ENCODE data around the gene NOS2. TPM values are rescaled to one million over a fixed set of nuclear protein-coding genes. Genes with fewer than 3 reads are reported as not detected.

Gene NOS2
- total RNA-seq, 1 experiment from 2014 or later, result 0.35 TPM

DNA sequence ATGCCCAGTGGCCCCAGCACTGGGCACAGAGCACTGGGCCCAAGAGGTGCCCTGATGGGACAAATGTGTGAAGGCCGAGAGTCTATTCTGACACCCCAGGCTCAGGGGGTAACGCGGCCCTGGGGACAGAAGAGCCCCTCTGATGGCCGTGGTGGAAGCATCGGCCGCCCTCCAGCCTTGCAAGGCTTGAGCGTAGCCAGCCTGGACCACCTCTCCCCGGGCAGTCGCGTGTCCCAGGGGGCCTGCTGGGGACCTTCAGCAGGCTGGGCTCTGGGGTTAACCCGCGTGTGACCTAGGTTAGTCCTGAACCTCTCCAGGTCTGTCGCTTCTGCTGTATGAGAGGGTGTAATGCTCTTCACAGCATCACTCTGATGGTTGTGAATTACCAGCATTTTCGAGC, 40.8 kb downstream of the NOS2 start:
- Histone ChIP-seq H2BK5ac (ENCODE audit: insufficient read length, low read length) (no peak overlapping the region), H3K23ac (ENCODE audit: insufficient read length, low read depth, low read length) (no peak overlapping the region), H3K4me1 (ENCODE audit: insufficient read depth, low read length) (no peaks in the 10 kb centered on the region), H2BK12ac (ENCODE audit: insufficient read length, low read depth, low read length) (no peak overlapping the region), H2BK15ac (ENCODE audit: low read depth, low read length) (no peak overlapping the region), H3K9me3 (ENCODE audit: control insufficient read depth, low read depth, low read length) (no peaks in the 10 kb centered on the region), H3K79me1 (ENCODE audit: insufficient read depth, low read depth, low read length, poor library complexity, severe bottlenecking) (no peaks in the 10 kb centered on the region), H3K27me3 (ENCODE audit: insufficient read depth, low read length) (no peaks in the 10 kb centered on the region), H4K20me1 (ENCODE audit: control insufficient read depth, insufficient read depth, insufficient read length) (no peaks in the 10 kb centered on the region), H3K4me2 (ENCODE audit: insufficient read depth, insufficient read length, low read length) (no peak overlapping the region), H3T11ph (ENCODE audit: low read length) (no peak overlapping the region), H3K27ac (ENCODE audit: insufficient read length, low read depth, low read length) (no peak overlapping the region), H4K5ac (ENCODE audit: insufficient read length, low read depth, low read length) (no peak overlapping the region), H4K91ac (ENCODE audit: insufficient read length, low read depth, low read length) (no peak overlapping the region), H2BK120ac (ENCODE audit: low read depth, low read length, poor library complexity, severe bottlenecking) (no peak overlapping the region), H2BK20ac (ENCODE audit: low read depth, low read length, poor library complexity, severe bottlenecking) (no peak overlapping the region), H3K4ac (ENCODE audit: low read depth, low read length) (no peak overlapping the region), H2AFZ (ENCODE audit: low read length) (no peak overlapping the region), H4K8ac (replicated peaks; ENCODE audit: insufficient read length, low read depth, low read length) (no peak overlapping the region), H3K23me2 (ENCODE audit: insufficient read length, low read depth, low read length, poor library complexity, severe bottlenecking) (no peaks in the 10 kb centered on the region), H3K9ac (ENCODE audit: extremely low read depth, insufficient read length, low read length) (no peak overlapping the region), H3K18ac (ENCODE audit: insufficient read length, low read depth, low read length) (no peak overlapping the region), H3K14ac (ENCODE audit: insufficient read depth, low read length) (no peak overlapping the region), H3K56ac (ENCODE audit: insufficient read length, low read depth, low read length) (no peak overlapping the region), H2AK5ac (ENCODE audit: insufficient read length, low read length) (no peak overlapping the region), H3K79me2 (ENCODE audit: insufficient read depth, low read length) (no peaks in the 10 kb centered on the region)
- Mint-ChIP-seq H3K36me3 (ENCODE audit: insufficient read depth in 1 of 3, low read depth in 3 of 3) (no peaks in the 10 kb centered on the region), H3K9me3 (no peaks in the 10 kb centered on the region), H3K27ac (no peak overlapping the region), H3K4me3 (no peak overlapping the region), H3K27me3 (ENCODE audit: low read depth) (no peaks in the 10 kb centered on the region), H3K4me1 (no peaks in the 10 kb centered on the region)
- DNase-seq, result no peak
- WGBS (ENCODE audit: extremely low coverage, insufficient read length, low lambda C conversion rate), result no CpG with 5 or more reads among the region's 14 CpGs
- TF ChIP-seq, protein P1, sequence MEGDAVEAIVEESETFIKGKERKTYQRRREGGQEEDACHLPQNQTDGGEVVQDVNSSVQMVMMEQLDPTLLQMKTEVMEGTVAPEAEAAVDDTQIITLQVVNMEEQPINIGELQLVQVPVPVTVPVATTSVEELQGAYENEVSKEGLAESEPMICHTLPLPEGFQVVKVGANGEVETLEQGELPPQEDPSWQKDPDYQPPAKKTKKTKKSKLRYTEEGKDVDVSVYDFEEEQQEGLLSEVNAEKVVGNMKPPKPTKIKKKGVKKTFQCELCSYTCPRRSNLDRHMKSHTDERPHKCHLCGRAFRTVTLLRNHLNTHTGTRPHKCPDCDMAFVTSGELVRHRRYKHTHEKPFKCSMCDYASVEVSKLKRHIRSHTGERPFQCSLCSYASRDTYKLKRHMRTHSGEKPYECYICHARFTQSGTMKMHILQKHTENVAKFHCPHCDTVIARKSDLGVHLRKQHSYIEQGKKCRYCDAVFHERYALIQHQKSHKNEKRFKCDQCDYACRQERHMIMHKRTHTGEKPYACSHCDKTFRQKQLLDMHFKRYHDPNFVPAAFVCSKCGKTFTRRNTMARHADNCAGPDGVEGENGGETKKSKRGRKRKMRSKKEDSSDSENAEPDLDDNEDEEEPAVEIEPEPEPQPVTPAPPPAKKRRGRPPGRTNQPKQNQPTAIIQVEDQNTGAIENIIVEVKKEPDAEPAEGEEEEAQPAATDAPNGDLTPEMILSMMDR (conservative IDR thresholded peaks at IDR 0.05), result no peak

Data from H9 (cell line).